Mesendoderm (in vitro differentiated cells): Measurements from ENCODE around the gene AGTRAP. TPM values are rescaled to one million over a fixed set of nuclear protein-coding genes. Genes with fewer than 3 reads are reported as not detected.

ENCODE experiments used
- DNase-seq: peaks from one replicate; pipeline ENCODE4 v3.0.0; 2013
- H2AK5ac ChIP-seq: 2 replicates; pipeline ENCODE4 v1.6.1; 2013; ENCODE audit warnings: low read length, inconsistent platforms
- H2BK120ac ChIP-seq: 2 replicates; pipeline ENCODE4 v1.6.1; 2013; ENCODE audit warnings: low read depth, mild to moderate bottlenecking, low read length, moderate library complexity, mixed read lengths
- H2BK15ac ChIP-seq: replicated peaks from 2 replicates; pipeline ENCODE4 v1.6.1; 2013; ENCODE audit warnings: low read depth, mild to moderate bottlenecking, moderate library complexity
- H2BK5ac ChIP-seq: 2 replicates; pipeline ENCODE4 v1.6.1; 2013; ENCODE audit warnings: low read length, inconsistent platforms
- H3K18ac ChIP-seq: 2 replicates; pipeline ENCODE4 v1.6.1; 2013; ENCODE audit warnings: mild to moderate bottlenecking, low read length, mixed read lengths
- H3K23ac ChIP-seq: one replicate; pipeline ENCODE4 v1.6.1; 2013; ENCODE audit warnings: low read length
- H3K27ac ChIP-seq: 2 replicates; pipeline ENCODE4 v1.5.1; 2013; ENCODE audit warnings: low read depth, mild to moderate bottlenecking, inconsistent platforms, low read length, moderate library complexity
- H3K27me3 ChIP-seq: 2 replicates; pipeline ENCODE4 v1.6.1; 2013; ENCODE audit warnings: low read length, control low read depth, mild to moderate bottlenecking, inconsistent platforms; ENCODE audit not compliant: insufficient read depth, poor library complexity
- H3K36me3 ChIP-seq: 2 replicates; pipeline ENCODE4 v1.6.1; 2013; ENCODE audit warnings: low read length, inconsistent platforms; ENCODE audit not compliant: control insufficient read depth, insufficient read depth
- H3K4ac ChIP-seq: one replicate; pipeline ENCODE4 v1.6.1; 2013; ENCODE audit warnings: low read depth, mild to moderate bottlenecking, low read length, moderate library complexity
- H3K4me1 ChIP-seq: 2 replicates; pipeline ENCODE4 v1.6.1; 2013; ENCODE audit warnings: low read depth, low read length, inconsistent platforms; ENCODE audit not compliant: control insufficient read depth
- H3K4me2 ChIP-seq: 2 replicates; pipeline ENCODE4 v1.6.1; 2013; ENCODE audit warnings: low read length
- H3K4me3 ChIP-seq: 2 replicates; pipeline ENCODE4 v1.5.1; 2013; ENCODE audit warnings: mild to moderate bottlenecking, low read length
- H3K56ac ChIP-seq: one replicate; pipeline ENCODE4 v1.6.1; 2013; ENCODE audit warnings: low read length
- H3K79me1 ChIP-seq: 2 replicates; pipeline ENCODE4 v1.6.1; 2013; ENCODE audit warnings: low read length, inconsistent platforms
- H3K79me2 ChIP-seq: 2 replicates; pipeline ENCODE4 v1.6.1; 2013; ENCODE audit warnings: mild to moderate bottlenecking, low read length; ENCODE audit not compliant: control insufficient read depth, insufficient read depth
- H3K9ac ChIP-seq: 2 replicates; pipeline ENCODE4 v1.6.1; 2013; ENCODE audit warnings: low read length, inconsistent platforms
- H4K5ac ChIP-seq: one replicate; pipeline ENCODE4 v1.6.1; 2013; ENCODE audit warnings: low read length
- H4K8ac ChIP-seq: one replicate; pipeline ENCODE4 v1.6.1; 2013; ENCODE audit warnings: low read depth, mild to moderate bottlenecking, control low read depth, low read length, moderate library complexity
- WGBS: extraction: QIAGEN DNeasy Blood & Tissue Kit; methylation state at CpG from one replicate; pipeline ENCODE4 v1.1.7; 2013; ENCODE audit warnings: low lambda C conversion rate, missing lambda C conversion rate; ENCODE audit not compliant: insufficient coverage; ENCODE audit errors: extremely low coverage; 5-methylcytosine and 5-hydroxymethylcytosine counted together
- polyA plus RNA-seq, 2 experiments: library from polyadenylated mRNA; stranded (reverse); fragments of 200-250 nt; gene quantifications; one replicate each; pipeline ENCODE4 v1.2.3, GENCODE V29; 2013

The AGTRAP gene
- 37.9 TPM for polyA plus RNA-seq (2013, experiment 1 of 2)
- polyA plus RNA-seq (2013, experiment 2 of 2), result 38.7 TPM

- peaks cover 3% of the 10 kb centered on the region for H3K79me1 ChIP-seq
- peak within 1 kb of the TSS; percentile 8 for H4K8ac ChIP-seq
- no peaks in the 10 kb centered on the region for H3K27me3 ChIP-seq
- peak; percentile 97 for DNase-seq
- H3K4me3 ChIP-seq, result peak within 1 kb of the TSS; percentile 97
- peak within 1 kb of the TSS; percentile 98 for H3K9ac ChIP-seq
- peak within 1 kb of the TSS; percentile 98 for H3K4me2 ChIP-seq
- peak within 1 kb of the TSS; percentile 35 for H3K18ac ChIP-seq
- peak within 1 kb of the TSS; percentile 87 for H4K5ac ChIP-seq
- H3K56ac ChIP-seq, result peak within 1 kb of the TSS; percentile 99
- no peak within 1 kb of the TSS for H3K4ac ChIP-seq
- no peak within 1 kb of the TSS for H2BK15ac ChIP-seq
- WGBS, result no CpG with 5 or more reads among the region's 59 CpGs
- peaks cover 15% of the 10 kb centered on the region for H3K4me1 ChIP-seq
- peak within 1 kb of the TSS; percentile 35 for H3K23ac ChIP-seq
- peak within 1 kb of the TSS; percentile 96 for H2BK5ac ChIP-seq
- peak within 1 kb of the TSS; percentile 99 for H2AK5ac ChIP-seq
- no peaks in the 10 kb centered on the region for H3K79me2 ChIP-seq
- peak within 1 kb of the TSS; percentile 72 for H3K27ac ChIP-seq
- H2BK120ac ChIP-seq, result no peak within 1 kb of the TSS
- no peaks in the 10 kb centered on the region for H3K36me3 ChIP-seq
These were observed at the start of gene AGTRAP for GRCh38 chr1:11735854-11736745. Gene AGTRAP (plus strand): TSS chr1:11736136. CDS start chr1:11736209, 73 bp downstream.

GRCh38 chr1:11688506-11688905 lies 47.4 kb upstream of the AGTRAP start:
- Histone ChIP-seq H3K4ac (no peak overlapping the region), H2BK15ac (no peak overlapping the region), H3K36me3 (no peaks in the 10 kb centered on the region), H3K23ac (peak overlapping the region; percentile 45), H2BK120ac (no peak overlapping the region), H3K27ac (no peak overlapping the region), H2BK5ac (no peak overlapping the region), H4K5ac (no peak overlapping the region), H3K79me2 (peaks cover 20% of the 10 kb centered on the region), H3K4me2 (no peak overlapping the region), H2AK5ac (no peak overlapping the region), H3K27me3 (no peaks in the 10 kb centered on the region), H3K56ac (no peak overlapping the region), H3K18ac (no peak overlapping the region), H3K4me3 (no peak overlapping the region), H4K8ac (no peak overlapping the region), H3K4me1 (peaks cover 6% of the 10 kb centered on the region), H3K79me1 (no peaks in the 10 kb centered on the region), H3K9ac (no peak overlapping the region)
- no peak for DNase-seq
- WGBS, result no CpG with 5 or more reads among the region's 4 CpGs

GRCh38 chr1:11690397-11691301 lies 45.3 kb upstream of the AGTRAP start:
- Histone ChIP-seq H4K8ac (no peak overlapping the region), H3K36me3 (no peaks in the 10 kb centered on the region), H2BK5ac (peak overlapping the region; percentile 59), H3K9ac (peak overlapping the region; percentile 93), H3K27ac (peak overlapping the region; percentile 27), H4K5ac (no peak overlapping the region), H2AK5ac (no peak overlapping the region), H3K79me1 (no peaks in the 10 kb centered on the region), H3K4me2 (peak overlapping the region; percentile 64), H3K27me3 (no peaks in the 10 kb centered on the region), H3K18ac (peak overlapping the region; percentile 45), H3K4ac (peak overlapping the region; percentile 73), H3K4me3 (peak overlapping the region; percentile 77), H3K23ac (peak overlapping the region; percentile 56), H3K4me1 (peaks cover 3% of the 10 kb centered on the region), H3K56ac (peak overlapping the region; percentile 96), H2BK120ac (peak overlapping the region; percentile 8), H2BK15ac (no peak overlapping the region), H3K79me2 (peaks cover 18% of the 10 kb centered on the region)
- peak; percentile 71 for DNase-seq
- WGBS, result no CpG with 5 or more reads among the region's 64 CpGs

- no CpG with 5 or more reads among the region's 78 CpGs for WGBS
- no peaks in the 10 kb centered on the region for H3K27me3 ChIP-seq
These were observed 44.5 kb upstream of the AGTRAP start, which contains the start of gene DRAXIN for GRCh38 chr1:11691302-11691914. Gene DRAXIN (plus strand): TSS chr1:11691710. CDS start chr1:11706259, 14,549 bp downstream.

More at GRCh38 chr1:11691302-11691914, 44.5 kb upstream of the AGTRAP start, which contains the start of gene DRAXIN:
- peaks cover 3% of the 10 kb centered on the region for H3K4me1 ChIP-seq
- H3K27ac ChIP-seq, result peak within 1 kb of the TSS; percentile 27
- H3K18ac ChIP-seq, result peak within 1 kb of the TSS; percentile 45
- no peaks in the 10 kb centered on the region for H3K36me3 ChIP-seq
- peaks cover 13% of the 10 kb centered on the region for H3K79me2 ChIP-seq
- peak within 1 kb of the TSS; percentile 73 for H3K4ac ChIP-seq
- H2BK120ac ChIP-seq, result peak within 1 kb of the TSS; percentile 8
- H2BK15ac ChIP-seq, result no peak within 1 kb of the TSS
- peak within 1 kb of the TSS; percentile 56 for H3K23ac ChIP-seq
- H3K56ac ChIP-seq, result peak within 1 kb of the TSS; percentile 96
- H3K79me1 ChIP-seq, result no peaks in the 10 kb centered on the region
- no peak within 1 kb of the TSS for H2AK5ac ChIP-seq
- DNase-seq, result peak; percentile 66
- peak within 1 kb of the TSS; percentile 59 for H2BK5ac ChIP-seq
- no peak within 1 kb of the TSS for H4K8ac ChIP-seq
- H3K4me3 ChIP-seq, result peak within 1 kb of the TSS; percentile 77
- peak within 1 kb of the TSS; percentile 64 for H3K4me2 ChIP-seq
- no peak within 1 kb of the TSS for H4K5ac ChIP-seq
- H3K9ac ChIP-seq, result peak within 1 kb of the TSS; percentile 93
